H4 (cell line): ENCODE measurements around the gene GPRIN3. TPM values are rescaled to one million over a fixed set of nuclear protein-coding genes. Genes with fewer than 3 reads are reported as not detected.
"Not testable (repeated sequence)": the region's sequence is repeated elsewhere in the genome, so short reads cannot be mapped to it uniquely, and the experiment has no call there.

Experiments used
- DNase-seq: peaks from one replicate; pipeline ENCODE4 v3.0.0-alpha.2; 2015; ENCODE audit warnings: low spot score
- total RNA-seq: library from RNA; depleted of rRNA; stranded (reverse); fragments of >200 nt; shearing (Covaris generic); gene quantifications from 2 replicates; pipeline ENCODE4 v1.2.3, GENCODE V29; 2014

Gene GPRIN3
- total RNA-seq, 1 experiment from 2014 or later = 0.62 TPM

GRCh38 chr4:89312066-89312465 is 4.5 kb upstream of the GPRIN3 start:
- no peak for DNase-seq

- DNase-seq = no peak
These were observed 3.8 kb upstream of the GPRIN3 start for GRCh38 chr4:89311433-89311832.

GRCh38 chr4:89309154-89309553 is 1.6 kb upstream of the GPRIN3 start:
- DNase-seq = not testable (repeated sequence)

- DNase-seq = no peak
These were observed 531 bp upstream of the GPRIN3 start for GRCh38 chr4:89308161-89308500.

GRCh38 chr4:89307178-89307445 is 488 bp downstream of the GPRIN3 start:
- no peak for DNase-seq

- no peak for DNase-seq
These were observed 968 bp downstream of the GPRIN3 start for GRCh38 chr4:89306486-89307177.

- DNase-seq = no peak
These were observed 1.7 kb downstream of the GPRIN3 start for GRCh38 chr4:89305712-89306437.

GRCh38 chr4:89305028-89305427 is 2.6 kb downstream of the GPRIN3 start:
- no peak for DNase-seq

GRCh38 chr4:89303814-89304388 is 3.7 kb downstream of the GPRIN3 start:
- no peak for DNase-seq

GRCh38 chr4:89303177-89303576 is 4.4 kb downstream of the GPRIN3 start:
- DNase-seq = peak; percentile 30

- DNase-seq = no peak
These were observed 5.7 kb downstream of the GPRIN3 start for GRCh38 chr4:89301902-89302301.

- no peak for DNase-seq
These were observed 6.6 kb downstream of the GPRIN3 start for GRCh38 chr4:89301003-89301402.

- DNase-seq = no peak
These were observed 7.1 kb downstream of the GPRIN3 start for GRCh38 chr4:89300499-89300898.

GRCh38 chr4:89300060-89300459 is 7.5 kb downstream of the GPRIN3 start:
- no peak for DNase-seq

- DNase-seq = no peak
These were observed 8.3 kb downstream of the GPRIN3 start for GRCh38 chr4:89299153-89299791.

GRCh38 chr4:89298788-89299152 is 8.8 kb downstream of the GPRIN3 start:
- peak; percentile 49 for DNase-seq

- DNase-seq = no peak
These were observed 9.4 kb downstream of the GPRIN3 start for GRCh38 chr4:89298155-89298554.

- DNase-seq = no peak
These were observed 10.7 kb downstream of the GPRIN3 start for GRCh38 chr4:89296896-89297295.

GRCh38 chr4:89296399-89296798 is 11.2 kb downstream of the GPRIN3 start:
- no peak for DNase-seq

- DNase-seq = no peak
These were observed 12.1 kb downstream of the GPRIN3 start for GRCh38 chr4:89295415-89295927.

GRCh38 chr4:89294573-89295269 is 12.9 kb downstream of the GPRIN3 start:
- DNase-seq = no peak

GRCh38 chr4:89293299-89293698 is 14.3 kb downstream of the GPRIN3 start:
- DNase-seq = no peak
